Measurements from ENCODE around the gene PANK2. TPM values are rescaled to one million over a fixed set of nuclear protein-coding genes. Genes with fewer than 3 reads are reported as not detected.

Gene PANK2
- total RNA-seq, 1 donor from 2014 or later = 65.4 TPM

- H3K27ac Mint-ChIP-seq (ENCODE audit: unreplicated experiment) = no peak overlapping the region
- no peak for DNase-seq (ENCODE audit: low read depth, low spot score)
- H3K9me3 Mint-ChIP-seq = no peaks in the 10 kb centered on the region
- TF ChIP-seq, protein P1, sequence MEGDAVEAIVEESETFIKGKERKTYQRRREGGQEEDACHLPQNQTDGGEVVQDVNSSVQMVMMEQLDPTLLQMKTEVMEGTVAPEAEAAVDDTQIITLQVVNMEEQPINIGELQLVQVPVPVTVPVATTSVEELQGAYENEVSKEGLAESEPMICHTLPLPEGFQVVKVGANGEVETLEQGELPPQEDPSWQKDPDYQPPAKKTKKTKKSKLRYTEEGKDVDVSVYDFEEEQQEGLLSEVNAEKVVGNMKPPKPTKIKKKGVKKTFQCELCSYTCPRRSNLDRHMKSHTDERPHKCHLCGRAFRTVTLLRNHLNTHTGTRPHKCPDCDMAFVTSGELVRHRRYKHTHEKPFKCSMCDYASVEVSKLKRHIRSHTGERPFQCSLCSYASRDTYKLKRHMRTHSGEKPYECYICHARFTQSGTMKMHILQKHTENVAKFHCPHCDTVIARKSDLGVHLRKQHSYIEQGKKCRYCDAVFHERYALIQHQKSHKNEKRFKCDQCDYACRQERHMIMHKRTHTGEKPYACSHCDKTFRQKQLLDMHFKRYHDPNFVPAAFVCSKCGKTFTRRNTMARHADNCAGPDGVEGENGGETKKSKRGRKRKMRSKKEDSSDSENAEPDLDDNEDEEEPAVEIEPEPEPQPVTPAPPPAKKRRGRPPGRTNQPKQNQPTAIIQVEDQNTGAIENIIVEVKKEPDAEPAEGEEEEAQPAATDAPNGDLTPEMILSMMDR (conservative IDR thresholded peaks at IDR 0.05) = no peak
- no peaks in the 10 kb centered on the region for H3K36me3 Mint-ChIP-seq (ENCODE audit: low read depth)
- H3K27me3 Mint-ChIP-seq (ENCODE audit: low read depth) = no peaks in the 10 kb centered on the region
- peaks cover 38% of the 10 kb centered on the region for H3K4me1 Mint-ChIP-seq
- H3K4me3 Mint-ChIP-seq = peak overlapping the region; percentile 20
Measured at GRCh38 chr20:3900187-3900604, 11.0 kb downstream of the PANK2 start.

GRCh38 chr20:3901028-3901705, 12.0 kb downstream of the PANK2 start:
- Mint-ChIP-seq H3K36me3 (ENCODE audit: low read depth) (no peaks in the 10 kb centered on the region), H3K4me1 (peaks cover 34% of the 10 kb centered on the region)
- TF ChIP-seq, protein P1 (conservative IDR thresholded peaks at IDR 0.05) = no peak

GRCh38 chr20:3901706-3902440, 12.7 kb downstream of the PANK2 start:
- H3K27me3 Mint-ChIP-seq (ENCODE audit: low read depth) = no peaks in the 10 kb centered on the region
- H3K36me3 Mint-ChIP-seq (ENCODE audit: low read depth) = no peaks in the 10 kb centered on the region
- TF ChIP-seq, protein P1 (conservative IDR thresholded peaks at IDR 0.05) = no peak
- no peak for DNase-seq (ENCODE audit: low read depth, low spot score)
- H3K4me1 Mint-ChIP-seq = peaks cover 32% of the 10 kb centered on the region
- no peak overlapping the region for H3K27ac Mint-ChIP-seq (ENCODE audit: unreplicated experiment)
- H3K9me3 Mint-ChIP-seq = no peaks in the 10 kb centered on the region
- H3K4me3 Mint-ChIP-seq = no peak overlapping the region

More at GRCh38 chr20:3901028-3901705, 12.0 kb downstream of the PANK2 start:
- DNase-seq (ENCODE audit: low read depth, low spot score) = no peak
- H3K9me3 Mint-ChIP-seq = no peaks in the 10 kb centered on the region
- no peaks in the 10 kb centered on the region for H3K27me3 Mint-ChIP-seq (ENCODE audit: low read depth)
- H3K4me3 Mint-ChIP-seq = no peak overlapping the region
- no peak overlapping the region for H3K27ac Mint-ChIP-seq (ENCODE audit: unreplicated experiment)

DNA sequence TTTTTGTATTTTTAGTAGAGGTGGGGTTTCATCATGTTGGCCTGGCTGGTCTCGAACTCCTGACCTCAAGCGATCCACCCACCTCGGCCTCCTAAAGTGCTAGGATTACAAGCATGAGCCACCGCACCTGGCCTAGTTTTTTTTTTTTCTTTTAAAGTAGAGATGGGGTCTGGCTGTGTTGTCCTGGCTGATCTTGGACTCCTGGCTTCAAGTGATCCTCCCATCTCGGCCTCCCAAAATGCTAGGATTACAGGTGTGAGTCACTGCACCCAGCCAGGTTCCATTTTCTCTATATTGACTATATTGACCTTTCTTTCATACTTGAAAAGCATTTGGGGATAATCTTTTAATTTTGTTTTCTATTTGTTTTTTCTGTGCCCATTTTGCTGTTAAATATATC, 13.3 kb downstream of the PANK2 start:
- no peak for DNase-seq (ENCODE audit: low read depth, low spot score)
- Mint-ChIP-seq H3K27me3 (ENCODE audit: low read depth) (no peaks in the 10 kb centered on the region), H3K4me1 (peaks cover 28% of the 10 kb centered on the region), H3K4me3 (no peak overlapping the region), H3K9me3 (no peaks in the 10 kb centered on the region), H3K27ac (ENCODE audit: unreplicated experiment) (no peak overlapping the region), H3K36me3 (ENCODE audit: low read depth) (no peaks in the 10 kb centered on the region)
- TF ChIP-seq, protein P1 (conservative IDR thresholded peaks at IDR 0.05) = no peak

DNA sequence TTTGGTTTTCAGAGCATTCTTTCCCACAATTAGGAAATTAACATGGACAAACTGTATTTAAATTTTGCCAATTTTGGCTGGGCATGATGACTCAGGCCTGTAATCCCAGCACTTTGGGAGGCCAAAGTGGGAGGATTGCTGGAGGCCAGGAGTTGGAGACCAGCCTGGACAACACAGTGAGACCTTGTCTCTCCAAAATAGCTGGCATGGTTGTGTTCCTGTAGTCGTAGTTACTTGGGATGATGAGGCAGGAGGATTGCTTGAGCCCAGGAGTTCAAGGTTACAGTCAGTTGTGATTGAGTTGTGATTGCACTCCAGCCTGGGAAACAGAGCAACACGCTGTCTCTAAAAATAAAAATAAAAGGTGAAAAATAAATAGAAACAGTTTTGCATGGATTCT, 15.0 kb downstream of the PANK2 start:
- peaks cover 4% of the 10 kb centered on the region for H3K36me3 Mint-ChIP-seq (ENCODE audit: low read depth)
- H3K4me1 Mint-ChIP-seq = peaks cover 37% of the 10 kb centered on the region
- no peak overlapping the region for H3K27ac Mint-ChIP-seq (ENCODE audit: unreplicated experiment)
- TF ChIP-seq, protein P1 (conservative IDR thresholded peaks at IDR 0.05) = no peak
- H3K4me3 Mint-ChIP-seq = no peak overlapping the region
- no peaks in the 10 kb centered on the region for H3K9me3 Mint-ChIP-seq
- DNase-seq (ENCODE audit: low read depth, low spot score) = no peak
- H3K27me3 Mint-ChIP-seq (ENCODE audit: low read depth) = no peaks in the 10 kb centered on the region
